H1 (cell line): ENCODE results near the gene SOSTDC1.

Experiments
- BCL11A ChIP-seq, 2 experiments: IDR thresholded peaks; one replicate each; pipeline ENCODE4 v1.6.1; 2011; ENCODE audit warnings: low read depth in 2 of 2, low read length in 2 of 2, mild to moderate bottlenecking in 2 of 2
- CREB1 ChIP-seq: IDR thresholded peaks from 2 replicates; pipeline ENCODE4 v1.6.1; 2012; ENCODE audit warnings: inconsistent platforms
- E2F6 ChIP-seq: IDR thresholded peaks from 2 replicates; pipeline ENCODE4 v1.6.1; 2012; ENCODE audit warnings: inconsistent platforms
- EP300 ChIP-seq, 2 experiments: IDR thresholded peaks; 1 replicate in 1 of 2; 2 replicates in 1 of 2; pipeline ENCODE4 v1.6.1; 2011 to 2012; ENCODE audit warnings: low read depth in 2 of 2, low read length in 2 of 2, mild to moderate bottlenecking in 2 of 2, borderline replicate concordance in 1 of 2, inconsistent platforms in 1 of 2, moderate library complexity in 1 of 2
- EZH2 ChIP-seq: fragments of 200-600 bp; sonication (generic); IDR thresholded peaks from 2 replicates; pipeline ENCODE4 v1.7.1; 2012; ENCODE audit warnings: low read depth, mild to moderate bottlenecking, moderate library complexity, low read length, inconsistent platforms; ENCODE audit not compliant: severe bottlenecking
- GABPA ChIP-seq: IDR thresholded peaks from 2 replicates; pipeline ENCODE4 v1.6.1; 2011; ENCODE audit warnings: mild to moderate bottlenecking, low read length, moderate library complexity, borderline replicate concordance; ENCODE audit not compliant: insufficient read depth
- HDAC6 ChIP-seq: IDR thresholded peaks from one replicate; pipeline ENCODE4 v1.7.1; 2012; ENCODE audit warnings: low read depth, mild to moderate bottlenecking, inconsistent platforms, low read length, moderate library complexity
- POLR2A ChIP-seq, 2 experiments: IDR thresholded peaks; 1 replicate in 1 of 2; 2 replicates in 1 of 2; pipeline ENCODE4 v1.6.1; 2011; ENCODE audit warnings: low read depth in 2 of 2, low read length in 2 of 2, mild to moderate bottlenecking in 2 of 2; ENCODE audit errors: control extremely low read depth in 1 of 2
- POLR2AphosphoS5 ChIP-seq: IDR thresholded peaks from 2 replicates; pipeline ENCODE4 v1.6.1; 2011; ENCODE audit warnings: low read depth, low read length
- SP2 ChIP-seq: IDR thresholded peaks from 2 replicates; pipeline ENCODE4 v1.6.1; 2012; ENCODE audit warnings: mild to moderate bottlenecking, low read length, inconsistent platforms
- SRF ChIP-seq: IDR thresholded peaks from 2 replicates; pipeline ENCODE4 v1.6.1; 2011; ENCODE audit warnings: mild to moderate bottlenecking, low read depth, low read length, moderate library complexity
- USF2 ChIP-seq: IDR thresholded peaks from 2 replicates; pipeline ENCODE4 v1.6.1; 2011; ENCODE audit warnings: low read length, improper control_type of control experiment
- TF ChIP-seq, protein P1 (sequence below), 3 experiments: IDR thresholded peaks; 1 replicate in 2 of 3; 2 replicates in 1 of 3; pipeline versions ENCODE4 v1.5.1 to v1.6.1; 2011; ENCODE audit warnings: low read length in 3 of 3, mild to moderate bottlenecking in 3 of 3, inconsistent platforms in 2 of 3, low read depth in 1 of 3, moderate library complexity in 1 of 3; ENCODE audit not compliant: insufficient read depth in 1 of 3; ENCODE audit errors: control extremely low read depth in 1 of 3

GRCh38 chr7:16419859-16420258, 45.7 kb downstream of the SOSTDC1 start:
- TF ChIP-seq, protein P1, sequence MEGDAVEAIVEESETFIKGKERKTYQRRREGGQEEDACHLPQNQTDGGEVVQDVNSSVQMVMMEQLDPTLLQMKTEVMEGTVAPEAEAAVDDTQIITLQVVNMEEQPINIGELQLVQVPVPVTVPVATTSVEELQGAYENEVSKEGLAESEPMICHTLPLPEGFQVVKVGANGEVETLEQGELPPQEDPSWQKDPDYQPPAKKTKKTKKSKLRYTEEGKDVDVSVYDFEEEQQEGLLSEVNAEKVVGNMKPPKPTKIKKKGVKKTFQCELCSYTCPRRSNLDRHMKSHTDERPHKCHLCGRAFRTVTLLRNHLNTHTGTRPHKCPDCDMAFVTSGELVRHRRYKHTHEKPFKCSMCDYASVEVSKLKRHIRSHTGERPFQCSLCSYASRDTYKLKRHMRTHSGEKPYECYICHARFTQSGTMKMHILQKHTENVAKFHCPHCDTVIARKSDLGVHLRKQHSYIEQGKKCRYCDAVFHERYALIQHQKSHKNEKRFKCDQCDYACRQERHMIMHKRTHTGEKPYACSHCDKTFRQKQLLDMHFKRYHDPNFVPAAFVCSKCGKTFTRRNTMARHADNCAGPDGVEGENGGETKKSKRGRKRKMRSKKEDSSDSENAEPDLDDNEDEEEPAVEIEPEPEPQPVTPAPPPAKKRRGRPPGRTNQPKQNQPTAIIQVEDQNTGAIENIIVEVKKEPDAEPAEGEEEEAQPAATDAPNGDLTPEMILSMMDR (IDR thresholded peaks at IDR 0.05; ENCODE audit: control extremely low read depth in 1 of 3, insufficient read depth in 1 of 3, low read depth in 1 of 3, low read length in 3 of 3) = no peak
- TF ChIP-seq HDAC6 = no peak
- no peak for TF ChIP-seq POLR2AphosphoS5
- TF ChIP-seq SRF = no peak
- TF ChIP-seq GABPA = no peak
- no peak for TF ChIP-seq POLR2A (IDR thresholded peaks at IDR 0.05; ENCODE audit: control extremely low read depth in 1 of 2, low read depth in 2 of 2, low read length in 2 of 2)
- TF ChIP-seq E2F6 = no peak
- no peak for TF ChIP-seq BCL11A (IDR thresholded peaks at IDR 0.05; ENCODE audit: low read depth in 2 of 2, low read length in 2 of 2)
- TF ChIP-seq SP2 = no peak
- TF ChIP-seq EZH2 = no peak
- no peak for TF ChIP-seq USF2
- no peak for TF ChIP-seq CREB1
- TF ChIP-seq EP300 (IDR thresholded peaks at IDR 0.05; ENCODE audit: borderline replicate concordance in 1 of 2, low read depth in 2 of 2, low read length in 2 of 2) = no peak
